Endothelial cell of umbilical vein (primary cell): Measurements from ENCODE around the gene GPR146. TPM values are rescaled to one million over a fixed set of nuclear protein-coding genes. Genes with fewer than 3 reads are reported as not detected.

Experiments used
- BruUV-seq: library from RNA; stranded (reverse); fragments of 400-500 nt; replicated peaks from 2 replicates; lab custom pipeline; 2021; lab: Mats Ljungman, UMichigan
- CTCF ChIA-PET: fragments of 300-600, 350-600 bp; sonication (Branson Sonifier 250); formaldehyde crosslinking; loops from one replicate; lab custom pipeline; 2021; ENCODE audit warnings: antibody characterized with exemption, inconsistent platforms; lab: Charles Lee
- POLR2A ChIA-PET: fragments of 300-600, 350-600 bp; sonication (Branson Sonifier 250); formaldehyde crosslinking; loops from one replicate; lab custom pipeline; 2021; ENCODE audit warnings: antibody characterized with exemption, inconsistent platforms; lab: Charles Lee
- DNase-seq: peaks from one replicate; pipeline ENCODE4 v3.0.0-alpha.2; 2011; ENCODE audit warnings: low read depth, low spot score
- FAIRE-seq: peaks from 2 replicates; lab custom pipeline; 2011; peaks lifted over from hg19 to GRCh38; lab: Jason Lieb, UNC
- H2AFZ ChIP-seq: 2 replicates; pipeline ENCODE4 v1.6.0; 2012; ENCODE audit warnings: low read depth, low read length, control low read depth, inconsistent platforms
- H3K27ac ChIP-seq: 2 replicates; pipeline ENCODE4 v1.5.1; 2011; ENCODE audit warnings: low read depth, mild to moderate bottlenecking, control low read depth, low read length, moderate library complexity; ENCODE audit not compliant: insufficient read depth
- H3K27me3 ChIP-seq, 2 experiments: 2 replicates each; pipeline versions ENCODE4 v1.6.0 to v1.6.1; 2011; ENCODE audit warnings: low read length in 2 of 2, mixed read lengths in 1 of 2; ENCODE audit not compliant: control insufficient read depth in 2 of 2, insufficient read depth in 2 of 2
- H3K36me3 ChIP-seq, 2 experiments: 2 replicates in 1 of 2; 3 replicates in 1 of 2; pipeline ENCODE4 v1.5.1; 2011; ENCODE audit warnings: low read length in 2 of 2, mild to moderate bottlenecking in 1 of 2, moderate library complexity in 1 of 2; ENCODE audit not compliant: control insufficient read depth in 2 of 2, insufficient read depth in 2 of 2; ENCODE audit errors: extremely low read depth in 1 of 2
- H3K4me1 ChIP-seq: 3 replicates; pipeline ENCODE4 v1.5.1; 2011; ENCODE audit warnings: mild to moderate bottlenecking, low read length; ENCODE audit not compliant: control insufficient read depth, insufficient read depth; ENCODE audit errors: extremely low read depth
- H3K4me2 ChIP-seq: 2 replicates; pipeline ENCODE4 v1.6.1; 2011; ENCODE audit warnings: low read length, control low read depth, mixed read lengths; ENCODE audit not compliant: insufficient read depth
- H3K4me3 ChIP-seq, 3 experiments: fragments of 200-600 bp in 1 of 3; sonication (generic), shearing (Covaris generic) in 1 of 3; replicated peaks in 1 of 3; 2 replicates each; pipeline ENCODE4 v1.5.1; 2011 to 2016; ENCODE audit warnings: control low read depth in 3 of 3, low read length in 3 of 3, mild to moderate bottlenecking in 2 of 3, inconsistent platforms in 1 of 3, low read depth in 1 of 3, moderate library complexity in 1 of 3; ENCODE audit not compliant: insufficient read depth in 1 of 3
- H3K79me2 ChIP-seq: 2 replicates; pipeline ENCODE4 v1.6.0; 2012; ENCODE audit warnings: low read length, inconsistent platforms; ENCODE audit not compliant: control insufficient read depth, insufficient read depth
- H3K9ac ChIP-seq: replicated peaks from 2 replicates; pipeline ENCODE3; 2011; ENCODE audit warnings: low read length, control low read depth; ENCODE audit not compliant: insufficient read depth; ENCODE audit errors: extremely low read depth
- H3K9me1 ChIP-seq: replicated peaks from 3 replicates; pipeline ENCODE4 v1.6.0; 2011; ENCODE audit warnings: mild to moderate bottlenecking, low read length; ENCODE audit not compliant: control insufficient read depth, insufficient read depth; ENCODE audit errors: extremely low read depth
- H3K9me3 ChIP-seq: replicated peaks from 2 replicates; pipeline ENCODE4 v1.5.1; 2012; ENCODE audit warnings: low read length, inconsistent platforms; ENCODE audit not compliant: control insufficient read depth, insufficient read depth
- H4K20me1 ChIP-seq: replicated peaks from 2 replicates; pipeline ENCODE3; 2011; ENCODE audit warnings: mild to moderate bottlenecking, low read length; ENCODE audit not compliant: control insufficient read depth, insufficient read depth; ENCODE audit errors: extremely low read depth
- CTCF ChIP-seq, 2 donors: IDR thresholded peaks; 1 replicate in 1 of 2; 2 replicates in 1 of 2; pipeline ENCODE4 v1.5.1; 2011; ENCODE audit warnings: low read length in 2 of 2, mild to moderate bottlenecking in 2 of 2, moderate library complexity in 2 of 2, control low read depth in 1 of 2, inconsistent platforms in 1 of 2, low read depth in 1 of 2; ENCODE audit not compliant: insufficient read depth in 1 of 2; ENCODE audit errors: extremely low read depth in 1 of 2
- EZH2 ChIP-seq: IDR thresholded peaks from 2 replicates; pipeline ENCODE4 v1.6.1; 2012; ENCODE audit warnings: borderline replicate concordance, low read depth, mild to moderate bottlenecking, moderate library complexity, low read length, inconsistent platforms; ENCODE audit not compliant: severe bottlenecking
- FOS ChIP-seq: IDR thresholded peaks from 2 replicates; pipeline ENCODE4 v1.6.1; 2011; ENCODE audit warnings: mild to moderate bottlenecking, low read length, moderate library complexity, borderline replicate concordance; ENCODE audit not compliant: insufficient read depth
- GATA2 ChIP-seq: IDR thresholded peaks from 2 replicates; pipeline ENCODE4 v1.7.0; 2011; ENCODE audit warnings: low read depth, mild to moderate bottlenecking, moderate library complexity, mixed read lengths, low read length; ENCODE audit not compliant: insufficient read length, insufficient read depth
- JUN ChIP-seq: IDR thresholded peaks from 2 replicates; pipeline ENCODE4 v1.6.1; 2011; ENCODE audit warnings: borderline replicate concordance, low read depth; ENCODE audit not compliant: insufficient read length, insufficient read depth
- MAX ChIP-seq: IDR thresholded peaks from 2 replicates; pipeline ENCODE4 v1.6.1; 2011; ENCODE audit not compliant: insufficient read depth, insufficient read length
- MYC ChIP-seq: IDR thresholded peaks from one replicate; pipeline ENCODE4 v1.6.1; 2011; ENCODE audit warnings: mild to moderate bottlenecking, low read depth, low read length
- POLR2A ChIP-seq: IDR thresholded peaks from 2 replicates; pipeline ENCODE4 v1.6.1; 2012; ENCODE audit warnings: low read depth, mild to moderate bottlenecking, control low read depth, low read length
- POLR2AphosphoS5 ChIP-seq: IDR thresholded peaks from 2 replicates; pipeline ENCODE4 v1.6.1; 2012; ENCODE audit warnings: low read depth, mild to moderate bottlenecking, control low read depth, low read length, moderate library complexity; ENCODE audit not compliant: insufficient read depth
- dilution Hi-C: fragments of 300-500 bp; cut with MboI; formaldehyde crosslinking; loops from one replicate; pipeline ENCODE4 v1.15.0; 2019; ENCODE audit warnings: low sequenced_read_pairs; ENCODE audit not compliant: extremely low pct_ligation_motif_present
- intact Hi-C: fragments of 100-400 bp; cut with micrococcal nuclease; formaldehyde crosslinking; loops from one replicate; pipeline ENCODE4 v1.10.0; 2022
- polyA plus RNA-seq, 4 experiments: library from polyadenylated mRNA; depleted of rRNA in 3 of 4; stranded (reverse) in 3 of 4; unstranded in 1 of 4; fragments of >200 nt; gene quantifications; 2 replicates each; pipeline versions ENCODE4 v1.2.1 to v1.2.3, GENCODE V29; 2011 to 2012; ENCODE audit warnings: missing spikeins in 1 of 4
- total RNA-seq: library from RNA; stranded (reverse); gene quantifications from 2 replicates; pipeline ENCODE4 v1.2.3, GENCODE V29; 2021

Gene GPR146
- total and polyA plus RNA-seq, 2 donors (not counting 3 experiments of a cell fraction or from before 2014, with no cell fraction given) = 18.5 to 44.8 TPM

DNA sequence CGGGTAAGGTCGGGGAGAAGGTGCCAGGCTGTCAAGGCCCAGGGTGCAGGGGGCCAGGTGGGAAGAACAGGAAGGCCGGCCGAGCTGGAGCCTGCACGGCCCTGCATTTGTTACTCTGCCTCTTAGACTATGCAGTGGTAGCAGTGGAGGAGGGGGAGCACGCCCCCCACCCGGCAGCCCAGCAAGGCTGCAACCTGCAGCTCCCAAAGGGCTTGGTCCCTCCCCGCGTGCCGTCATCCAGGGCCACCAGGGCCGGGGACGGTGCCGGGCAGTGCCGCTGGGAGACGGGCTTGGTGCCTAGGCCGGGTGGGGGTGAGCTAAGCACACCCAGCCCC is 36.5 kb downstream of the GPR146 start:
- no peaks in the 10 kb centered on the region for H3K36me3 ChIP-seq
- H3K9me1 ChIP-seq = no peaks in the 10 kb centered on the region
- H3K4me1 ChIP-seq = peaks cover 5% of the 10 kb centered on the region
- no peaks in the 10 kb centered on the region for H4K20me1 ChIP-seq
- no peaks in the 10 kb centered on the region for H3K9me3 ChIP-seq
- no peaks in the 10 kb centered on the region for H3K79me2 ChIP-seq
- intact Hi-C loops (no loop called here), dilution Hi-C loops (no loop called here)
- H3K27me3 ChIP-seq = no peaks in the 10 kb centered on the region
- no peak overlapping the region for H3K27ac ChIP-seq
- no peak overlapping the region for H2AFZ ChIP-seq
- no peak for TF ChIP-seq POLR2AphosphoS5
- BruUV-seq = no TSS peak
- no peak overlapping the region for H3K4me3 ChIP-seq
- H3K4me2 ChIP-seq = no peak overlapping the region
- FAIRE-seq (no peak), DNase-seq (no peak)
- no peak overlapping the region for H3K9ac ChIP-seq
- ChIA-PET CTCF (interaction anchor here (3.4 kb wide), 1 partner anchor 88 kb away, joined by 10 read pairs; no protein-coding TSS in a partner anchor), POLR2A (no interaction called here)

GRCh38 chr7:1081336-1081735 is 37.0 kb downstream of the GPR146 start:
- dilution Hi-C loops (no loop called here), intact Hi-C loops (no loop called here)
- FAIRE-seq (no peak), DNase-seq (no peak)
- Histone ChIP-seq H3K4me2 (no peak overlapping the region), H3K4me1 (peaks cover 10% of the 10 kb centered on the region), H3K27ac (no peak overlapping the region), H3K9ac (no peak overlapping the region), H3K9me3 (no peaks in the 10 kb centered on the region), H3K4me3 (no peak overlapping the region), H4K20me1 (no peaks in the 10 kb centered on the region), H3K79me2 (no peaks in the 10 kb centered on the region), H3K36me3 (no peaks in the 10 kb centered on the region), H3K27me3 (no peaks in the 10 kb centered on the region), H2AFZ (no peak overlapping the region), H3K9me1 (no peaks in the 10 kb centered on the region)
- TF ChIP-seq POLR2A = no peak
- no peak for TF ChIP-seq POLR2AphosphoS5
- no peak for TF ChIP-seq FOS
- TF ChIP-seq CTCF (IDR thresholded peaks at IDR 0.05; ENCODE audit: extremely low read depth in 1 of 2, insufficient read depth in 1 of 2, low read depth in 1 of 2, low read length in 2 of 2) = no peak
- no peak for TF ChIP-seq MAX
- TF ChIP-seq EZH2 = no peak
- no peak for TF ChIP-seq GATA2
- no peak for TF ChIP-seq MYC
- TF ChIP-seq JUN = no peak
- no TSS peak for BruUV-seq
- ChIA-PET CTCF (interaction anchor here (0.6 to 3.4 kb wide), 2 partner anchors 88 to 135 kb away, joined by 3 to 10 read pairs; no protein-coding TSS in a partner anchor), POLR2A (no interaction called here)
